HG02571 (cell line): ENCODE measurements around the gene KLHL15.

Experiments
- ATAC-seq: cut with Tn5 transposase; IDR thresholded peaks from one replicate; pipeline ENCODE4 v1.9.1; 2021; ENCODE audit warnings: mild to moderate bottlenecking, moderate library complexity; ENCODE audit not compliant: unreplicated experiment

The KLHL15 gene

GRCh38 chrX:23952984-23953907 lies 73.7 kb downstream of the KLHL15 start:
- ATAC-seq = peak; percentile 90

DNA sequence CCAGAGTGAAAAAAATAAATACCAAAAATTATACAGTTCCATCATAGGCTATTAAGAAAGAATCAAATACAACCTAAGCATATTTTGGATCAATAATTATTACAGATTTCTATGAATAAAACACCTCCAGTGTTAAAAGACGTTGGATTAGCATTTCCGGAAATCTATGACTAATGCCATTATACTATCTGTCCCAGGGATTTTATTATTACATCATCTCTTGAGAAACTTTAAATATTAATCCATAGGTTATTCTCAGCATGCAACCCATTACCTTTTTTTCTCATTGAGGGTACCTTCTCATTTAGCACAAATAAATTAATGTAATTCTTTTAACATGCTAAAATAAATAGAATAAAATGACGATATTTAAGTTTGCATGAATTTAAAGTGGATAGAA lies 74.6 kb downstream of the KLHL15 start:
- no peak for ATAC-seq

GRCh38 chrX:23945206-23945605 lies 81.8 kb downstream of the KLHL15 start:
- ATAC-seq = no peak

GRCh38 chrX:23944234-23944633 lies 82.8 kb downstream of the KLHL15 start:
- ATAC-seq = no peak

GRCh38 chrX:23939203-23939602 lies 87.8 kb downstream of the KLHL15 start:
- no peak for ATAC-seq

DNA sequence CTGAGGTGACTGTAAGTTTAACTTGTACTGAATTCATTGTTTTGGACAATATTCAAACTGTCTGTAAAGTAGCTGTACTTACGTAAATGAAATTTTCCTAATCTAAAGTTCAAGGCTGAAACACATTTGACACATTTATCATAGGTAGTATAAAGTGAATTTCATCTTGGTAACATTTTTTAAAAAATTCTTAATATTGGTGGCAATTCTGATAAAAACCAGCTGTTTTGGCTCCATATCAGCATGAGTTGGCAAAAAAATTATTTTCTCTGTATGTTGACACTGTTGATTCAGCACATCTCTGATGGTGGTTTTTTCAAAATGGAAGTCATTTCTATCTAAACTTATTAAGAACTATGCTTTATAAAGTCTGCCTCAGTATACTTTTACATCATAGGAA lies 88.3 kb downstream of the KLHL15 start:
- ATAC-seq = no peak

DNA sequence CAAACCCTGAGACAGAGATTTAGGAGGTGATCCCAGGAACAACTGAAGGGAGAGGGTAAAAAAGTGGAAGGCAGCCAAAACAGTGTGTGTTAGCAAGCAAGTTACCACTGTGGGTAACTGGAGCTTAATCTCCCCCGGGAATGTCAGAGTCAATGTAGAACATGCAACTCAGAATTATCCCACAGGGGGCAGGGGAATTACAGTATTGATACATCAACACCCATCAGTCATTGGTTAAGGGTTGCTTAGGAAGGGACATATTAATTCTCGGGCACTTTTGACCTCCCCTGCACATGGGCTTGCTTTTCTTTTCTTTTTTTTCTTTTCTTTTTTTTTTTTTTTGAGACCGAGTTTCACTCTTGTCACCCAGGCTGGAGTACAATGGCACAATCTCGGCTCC lies 89.9 kb downstream of the KLHL15 start:
- ATAC-seq = no peak

GRCh38 chrX:23936180-23936579 lies 90.8 kb downstream of the KLHL15 start:
- no peak for ATAC-seq

DNA sequence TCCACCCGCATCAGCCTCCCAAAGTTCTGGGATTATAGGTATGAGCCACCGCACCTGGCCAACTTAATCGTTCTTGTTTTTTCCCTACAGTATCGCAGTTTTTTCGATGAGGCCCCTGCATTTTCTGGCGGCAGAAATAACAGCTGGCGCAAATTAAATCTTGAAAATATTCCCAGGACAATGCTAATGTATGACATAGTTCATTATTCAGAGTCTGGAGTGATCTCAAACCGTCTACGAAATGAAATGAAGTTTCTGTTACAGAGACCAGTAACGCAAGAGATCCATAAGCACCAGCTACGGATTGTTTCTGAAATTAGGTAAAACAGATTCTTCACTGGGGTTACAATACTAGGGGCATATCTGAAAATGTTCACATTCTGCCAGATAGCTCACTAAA lies 91.9 kb downstream of the KLHL15 start:
- no peak for ATAC-seq
